NCI-H2107 treated with DMSO at 0.1 percent for 48 hours (cell line): ENCODE data around the gene MARCHF6.
"Not testable (repeated sequence)": the region's sequence is repeated elsewhere in the genome, so short reads cannot be mapped to it uniquely, and the experiment has no call there.

Source experiments
- DNase-seq: peaks from one replicate; lab custom pipeline; 2025; ENCODE audit not compliant: unreplicated experiment; lab: John Stamatoyannopoulos, UW

MARCHF6 gene

GRCh38 chr5:10348258-10348657, 5.2 kb upstream of the MARCHF6 start:
- DNase-seq, result no peak

- DNase-seq, result no peak
These were observed 2.1 kb upstream of the MARCHF6 start for GRCh38 chr5:10351199-10351905.

GRCh38 chr5:10351919-10352318, 1.6 kb upstream of the MARCHF6 start:
- no peak for DNase-seq

- DNase-seq, result peak; percentile 82
These were observed 860 bp upstream of the MARCHF6 start for GRCh38 chr5:10352430-10353240.

- peak; percentile 58 for DNase-seq
These were observed 765 bp downstream of the MARCHF6 start for GRCh38 chr5:10354048-10354872.

GRCh38 chr5:10355071-10355889, 1.8 kb downstream of the MARCHF6 start:
- peak; percentile 74 for DNase-seq

GRCh38 chr5:10358999-10359398, 5.5 kb downstream of the MARCHF6 start:
- DNase-seq, result no peak

- DNase-seq, result no peak
These were observed 7.2 kb downstream of the MARCHF6 start for GRCh38 chr5:10360686-10361085.

GRCh38 chr5:10363519-10364185, 10.2 kb downstream of the MARCHF6 start:
- no peak for DNase-seq

- DNase-seq, result peak; percentile 82
These were observed 10.7 kb downstream of the MARCHF6 start for GRCh38 chr5:10364186-10364689.

- DNase-seq, result no peak
These were observed 12.3 kb downstream of the MARCHF6 start for GRCh38 chr5:10365782-10366181.

- no peak for DNase-seq
These were observed 13.1 kb downstream of the MARCHF6 start for GRCh38 chr5:10366310-10367272.

- DNase-seq, result no peak
These were observed 14.1 kb downstream of the MARCHF6 start for GRCh38 chr5:10367579-10367978.

GRCh38 chr5:10370931-10371330, 17.4 kb downstream of the MARCHF6 start:
- no peak for DNase-seq

GRCh38 chr5:10371369-10371768, 17.9 kb downstream of the MARCHF6 start:
- not testable (repeated sequence) for DNase-seq

- no peak for DNase-seq
These were observed 19.5 kb downstream of the MARCHF6 start for GRCh38 chr5:10372726-10373709.
